DND-41 (cell line): ENCODE measurements around the gene LINGO3.

Experiments
- ATAC-seq: fragments of 200-7000 bp; cut with Tn5 transposase; 3 replicates; pipeline ENCODE4 v1.9.1; 2021; ENCODE audit warnings: low read depth; ENCODE audit not compliant: insufficient read depth
- DNase-seq: peaks from one replicate; pipeline ENCODE4 v3.0.0-alpha.2; 2020
- H2AFZ ChIP-seq: 2 replicates; pipeline ENCODE4 v1.6.0; 2012; ENCODE audit warnings: low read depth, low read length
- H3K27ac ChIP-seq: 2 replicates; pipeline ENCODE4 v1.5.1; 2012; ENCODE audit warnings: low read length, inconsistent platforms
- H3K27me3 ChIP-seq: fragments of 200-600 bp; sonication (generic); 2 replicates; pipeline ENCODE4 v1.6.0; 2012; ENCODE audit warnings: low read length, mild to moderate bottlenecking, inconsistent platforms; ENCODE audit not compliant: insufficient read depth, poor library complexity
- H3K36me3 ChIP-seq: 2 replicates; pipeline ENCODE4 v1.5.1; 2012; ENCODE audit warnings: low read length, inconsistent platforms; ENCODE audit not compliant: insufficient read depth
- H3K4me1 ChIP-seq: 2 replicates; pipeline ENCODE4 v1.5.1; 2012; ENCODE audit warnings: mild to moderate bottlenecking, low read length; ENCODE audit not compliant: insufficient read depth
- H3K4me2 ChIP-seq: 2 replicates; pipeline ENCODE4 v1.6.0; 2012; ENCODE audit warnings: mild to moderate bottlenecking, moderate library complexity, low read length, inconsistent platforms; ENCODE audit not compliant: insufficient read depth
- H3K4me3 ChIP-seq, 2 experiments: fragments of 200-600 bp in 1 of 2; shearing (Covaris generic) in 1 of 2; 2 replicates each; pipeline ENCODE4 v1.5.1; 2012 to 2016; ENCODE audit warnings: inconsistent platforms in 2 of 2, low read length in 2 of 2, mild to moderate bottlenecking in 2 of 2, low read depth in 1 of 2, moderate library complexity in 1 of 2
- H3K79me2 ChIP-seq: 2 replicates; pipeline ENCODE4 v1.6.0; 2012; ENCODE audit warnings: low read length, inconsistent platforms; ENCODE audit not compliant: insufficient read depth
- H3K9ac ChIP-seq: 2 replicates; pipeline ENCODE4 v1.6.0; 2012; ENCODE audit warnings: low read depth, mild to moderate bottlenecking, inconsistent platforms, low read length, moderate library complexity
- H3K9me3 ChIP-seq: 2 replicates; pipeline ENCODE4 v1.5.1; 2012; ENCODE audit warnings: low read length, moderate library complexity, mild to moderate bottlenecking, inconsistent platforms; ENCODE audit not compliant: insufficient read depth, severe bottlenecking
- H4K20me1 ChIP-seq: 2 replicates; pipeline ENCODE4 v1.6.0; 2012; ENCODE audit warnings: low read length; ENCODE audit not compliant: insufficient read depth
- EZH2 ChIP-seq: IDR thresholded peaks from 3 replicates; pipeline ENCODE4 v1.6.1; 2012; ENCODE audit warnings: borderline replicate concordance, low read depth, mild to moderate bottlenecking, moderate library complexity, low read length, inconsistent platforms; ENCODE audit not compliant: severe bottlenecking
- TF ChIP-seq, protein P1 (sequence below): IDR thresholded peaks from 2 replicates; pipeline ENCODE4 v1.5.1; 2012; ENCODE audit warnings: borderline replicate concordance, low read length, moderate library complexity, mild to moderate bottlenecking; ENCODE audit not compliant: poor library complexity, severe bottlenecking; ENCODE audit errors: extremely low read depth

LINGO3 gene

DNA sequence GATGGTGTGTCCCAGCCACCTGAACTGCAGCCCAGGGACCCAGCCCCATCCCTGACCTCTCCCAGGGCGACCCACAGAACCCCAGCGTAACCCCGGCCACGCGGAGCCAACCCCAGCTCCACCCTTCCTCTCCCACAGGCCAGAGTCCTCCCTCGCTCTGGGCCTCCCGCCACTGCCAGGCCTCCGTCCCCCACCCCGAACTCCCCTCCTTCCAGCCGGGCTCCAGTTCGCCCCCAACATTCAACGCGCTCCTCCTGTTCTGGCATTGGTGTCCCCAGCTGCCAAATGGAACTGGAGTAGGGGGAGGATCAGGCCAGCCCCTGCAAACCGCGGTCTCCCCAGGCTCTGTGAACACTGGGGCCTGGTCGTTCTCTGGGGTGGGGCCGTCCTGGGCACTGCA is 7.4 kb downstream of the LINGO3 start:
- ATAC-seq (no peak), DNase-seq (no peak)
- Histone ChIP-seq H3K4me2 (no peak overlapping the region), H2AFZ (no peak overlapping the region), H3K9me3 (no peaks in the 10 kb centered on the region), H4K20me1 (no peaks in the 10 kb centered on the region), H3K9ac (no peak overlapping the region), H3K27ac (no peak overlapping the region), H3K27me3 (no peaks in the 10 kb centered on the region), H3K36me3 (no peaks in the 10 kb centered on the region), H3K4me1 (no peaks in the 10 kb centered on the region), H3K79me2 (no peaks in the 10 kb centered on the region), H3K4me3 (no peak overlapping the region)
- no peak for TF ChIP-seq EZH2
- TF ChIP-seq, protein P1, sequence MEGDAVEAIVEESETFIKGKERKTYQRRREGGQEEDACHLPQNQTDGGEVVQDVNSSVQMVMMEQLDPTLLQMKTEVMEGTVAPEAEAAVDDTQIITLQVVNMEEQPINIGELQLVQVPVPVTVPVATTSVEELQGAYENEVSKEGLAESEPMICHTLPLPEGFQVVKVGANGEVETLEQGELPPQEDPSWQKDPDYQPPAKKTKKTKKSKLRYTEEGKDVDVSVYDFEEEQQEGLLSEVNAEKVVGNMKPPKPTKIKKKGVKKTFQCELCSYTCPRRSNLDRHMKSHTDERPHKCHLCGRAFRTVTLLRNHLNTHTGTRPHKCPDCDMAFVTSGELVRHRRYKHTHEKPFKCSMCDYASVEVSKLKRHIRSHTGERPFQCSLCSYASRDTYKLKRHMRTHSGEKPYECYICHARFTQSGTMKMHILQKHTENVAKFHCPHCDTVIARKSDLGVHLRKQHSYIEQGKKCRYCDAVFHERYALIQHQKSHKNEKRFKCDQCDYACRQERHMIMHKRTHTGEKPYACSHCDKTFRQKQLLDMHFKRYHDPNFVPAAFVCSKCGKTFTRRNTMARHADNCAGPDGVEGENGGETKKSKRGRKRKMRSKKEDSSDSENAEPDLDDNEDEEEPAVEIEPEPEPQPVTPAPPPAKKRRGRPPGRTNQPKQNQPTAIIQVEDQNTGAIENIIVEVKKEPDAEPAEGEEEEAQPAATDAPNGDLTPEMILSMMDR, result no peak

DNA sequence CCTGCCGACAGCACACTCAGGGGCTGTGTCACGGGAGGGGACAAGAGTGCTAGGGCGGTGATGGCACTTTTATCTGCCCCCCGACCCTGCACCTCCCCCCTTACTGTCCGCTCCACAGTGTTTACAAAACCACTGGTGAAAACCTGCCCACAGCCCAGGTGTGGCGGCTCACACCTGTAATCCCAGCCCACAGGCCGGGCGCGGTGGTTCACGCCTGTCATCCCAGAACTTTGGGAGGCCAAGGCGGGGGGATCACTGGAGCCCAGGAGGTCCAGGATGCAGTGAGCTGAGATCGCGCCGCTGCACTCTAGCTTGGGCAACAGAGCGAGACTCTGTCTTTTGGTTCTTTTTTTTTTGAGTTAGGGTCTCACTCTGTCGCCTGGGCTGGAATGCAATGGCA is 11.8 kb downstream of the LINGO3 start:
- H3K27ac ChIP-seq, result no peak overlapping the region
- no peaks in the 10 kb centered on the region for H3K4me1 ChIP-seq
- H4K20me1 ChIP-seq, result no peaks in the 10 kb centered on the region
- no peak overlapping the region for H3K4me2 ChIP-seq
- no peaks in the 10 kb centered on the region for H3K79me2 ChIP-seq
- no peak overlapping the region for H2AFZ ChIP-seq
- no peaks in the 10 kb centered on the region for H3K27me3 ChIP-seq
- TF ChIP-seq EZH2, result no peak
- TF ChIP-seq, protein P1, result no peak
- ATAC-seq (no peak), DNase-seq (no peak)
- H3K36me3 ChIP-seq, result no peaks in the 10 kb centered on the region
- no peak overlapping the region for H3K9ac ChIP-seq
- H3K4me3 ChIP-seq, result no peak overlapping the region
- H3K9me3 ChIP-seq, result no peaks in the 10 kb centered on the region

DNA sequence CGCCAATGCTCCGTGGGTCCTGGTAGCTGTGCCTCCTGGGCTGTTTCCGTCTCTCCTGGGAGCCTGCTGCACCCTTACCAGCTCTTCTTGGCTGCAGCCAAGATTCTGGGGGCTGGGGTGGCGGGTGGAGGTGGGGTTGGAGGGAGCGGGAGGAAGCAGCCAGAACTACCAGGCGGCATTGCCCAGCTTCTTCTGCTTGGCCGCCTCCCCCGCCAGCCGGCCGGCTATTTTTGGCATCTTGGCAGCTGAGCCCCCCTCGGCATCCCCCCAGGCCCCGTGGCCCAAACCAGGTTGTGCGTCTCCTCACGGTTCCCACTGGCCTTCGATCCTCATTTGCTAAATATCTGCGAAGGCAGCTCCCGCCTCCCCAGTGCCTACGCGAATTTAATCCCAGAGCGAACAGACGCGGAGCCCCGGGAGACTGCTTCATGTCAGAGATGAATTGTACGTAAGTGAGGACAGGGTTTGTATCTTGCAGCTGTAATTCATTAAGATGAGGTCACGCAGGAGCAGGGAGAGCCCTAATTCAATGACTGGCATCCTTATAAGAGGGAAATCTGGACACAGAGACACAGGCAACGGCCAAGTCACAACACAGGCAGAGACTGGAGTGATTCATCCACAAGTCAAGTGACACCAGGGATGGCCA is 13.1 kb downstream of the LINGO3 start:
- DNase-seq, result no peak
- ATAC-seq, result no peak
- no peak overlapping the region for H3K4me3 ChIP-seq

More for the DNA sequence above, 13.1 kb downstream of the LINGO3 start:
- no peak overlapping the region for H3K4me2 ChIP-seq
- no peaks in the 10 kb centered on the region for H3K36me3 ChIP-seq
- no peaks in the 10 kb centered on the region for H3K79me2 ChIP-seq
- peaks cover 4% of the 10 kb centered on the region for H3K4me1 ChIP-seq
- H3K9ac ChIP-seq, result no peak overlapping the region
- TF ChIP-seq EZH2, result no peak
- TF ChIP-seq, protein P1, result no peak
- H3K27me3 ChIP-seq, result no peaks in the 10 kb centered on the region
- no peaks in the 10 kb centered on the region for H4K20me1 ChIP-seq
- H3K9me3 ChIP-seq, result no peaks in the 10 kb centered on the region
- H3K27ac ChIP-seq, result no peak overlapping the region
- no peak overlapping the region for H2AFZ ChIP-seq
